HG03108 (cell line): ENCODE measurements around the gene ALLC.

Source experiments
- ATAC-seq: cut with Tn5 transposase; IDR thresholded peaks from one replicate; pipeline ENCODE4 v1.9.1; 2021; ENCODE audit warnings: moderate library complexity; ENCODE audit not compliant: unreplicated experiment

ALLC gene

DNA sequence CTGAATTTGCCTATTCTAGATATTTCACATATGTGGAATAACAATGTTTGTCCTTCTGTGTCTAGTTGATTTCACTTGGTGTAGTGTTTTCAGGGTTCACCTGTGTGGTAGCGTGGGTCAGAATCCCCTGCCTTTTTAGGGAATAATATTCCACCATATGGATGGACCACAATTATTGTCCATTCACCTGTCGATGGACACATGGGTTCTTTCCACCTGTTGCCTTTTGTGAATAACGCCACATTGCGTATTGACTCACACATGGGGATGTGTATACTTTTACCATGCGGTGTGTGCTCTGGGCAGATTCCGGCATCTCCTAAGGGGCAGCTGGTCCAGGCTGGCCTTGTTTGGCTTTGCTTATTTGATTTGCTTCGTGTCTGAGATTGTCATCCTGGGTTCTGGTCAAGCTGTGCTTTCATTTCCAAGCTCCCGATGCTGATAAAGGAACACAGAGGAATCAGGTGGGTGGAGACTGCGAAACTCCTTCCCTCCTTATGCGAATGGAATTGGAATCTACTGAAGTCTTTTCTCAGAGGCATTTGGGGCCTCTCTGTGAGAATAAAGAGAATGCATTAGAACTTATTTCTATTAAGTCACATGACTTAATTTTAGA, 18.9 kb upstream of the ALLC start:
- ATAC-seq: no peak

GRCh38 chr2:3639653-3640052, 18.3 kb upstream of the ALLC start:
- no peak for ATAC-seq

GRCh38 chr2:3641181-3641580, 16.8 kb upstream of the ALLC start:
- no peak for ATAC-seq

GRCh38 chr2:3641841-3642421, 16.1 kb upstream of the ALLC start:
- ATAC-seq: no peak

DNA sequence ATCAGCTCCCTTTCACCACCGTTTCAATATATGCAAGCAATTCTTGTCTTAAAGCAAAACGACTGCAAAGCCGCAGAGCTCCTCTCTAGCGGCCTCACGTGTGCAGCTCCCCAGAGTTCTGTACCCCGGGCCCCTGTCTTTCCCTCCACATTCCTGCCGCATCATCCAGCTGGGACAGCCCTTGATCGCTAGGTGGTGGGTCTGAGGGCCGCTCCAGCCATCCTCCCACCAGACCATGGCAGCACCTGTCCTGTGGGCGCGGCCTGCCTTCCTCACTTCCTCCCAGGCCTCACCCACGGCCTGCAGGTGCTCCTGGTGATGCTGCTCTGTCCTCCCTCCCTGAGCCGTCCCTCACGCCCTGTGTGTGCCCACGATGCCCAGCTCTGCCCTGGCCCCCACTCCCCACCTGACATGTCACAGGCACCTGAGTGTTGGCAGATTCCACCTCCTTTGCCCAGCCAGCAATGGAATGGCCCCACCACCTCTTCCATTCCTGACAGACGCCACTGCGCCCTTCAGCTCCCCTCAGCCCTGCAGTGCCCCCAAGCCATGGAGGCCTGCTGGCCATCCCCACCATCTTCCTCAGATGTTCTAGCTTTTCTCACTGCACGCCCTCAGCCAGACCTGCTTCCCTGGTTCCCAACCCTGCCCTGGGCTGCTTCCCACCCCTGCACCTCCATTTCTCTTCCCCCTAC, 15.3 kb upstream of the ALLC start:
- ATAC-seq: no peak

DNA sequence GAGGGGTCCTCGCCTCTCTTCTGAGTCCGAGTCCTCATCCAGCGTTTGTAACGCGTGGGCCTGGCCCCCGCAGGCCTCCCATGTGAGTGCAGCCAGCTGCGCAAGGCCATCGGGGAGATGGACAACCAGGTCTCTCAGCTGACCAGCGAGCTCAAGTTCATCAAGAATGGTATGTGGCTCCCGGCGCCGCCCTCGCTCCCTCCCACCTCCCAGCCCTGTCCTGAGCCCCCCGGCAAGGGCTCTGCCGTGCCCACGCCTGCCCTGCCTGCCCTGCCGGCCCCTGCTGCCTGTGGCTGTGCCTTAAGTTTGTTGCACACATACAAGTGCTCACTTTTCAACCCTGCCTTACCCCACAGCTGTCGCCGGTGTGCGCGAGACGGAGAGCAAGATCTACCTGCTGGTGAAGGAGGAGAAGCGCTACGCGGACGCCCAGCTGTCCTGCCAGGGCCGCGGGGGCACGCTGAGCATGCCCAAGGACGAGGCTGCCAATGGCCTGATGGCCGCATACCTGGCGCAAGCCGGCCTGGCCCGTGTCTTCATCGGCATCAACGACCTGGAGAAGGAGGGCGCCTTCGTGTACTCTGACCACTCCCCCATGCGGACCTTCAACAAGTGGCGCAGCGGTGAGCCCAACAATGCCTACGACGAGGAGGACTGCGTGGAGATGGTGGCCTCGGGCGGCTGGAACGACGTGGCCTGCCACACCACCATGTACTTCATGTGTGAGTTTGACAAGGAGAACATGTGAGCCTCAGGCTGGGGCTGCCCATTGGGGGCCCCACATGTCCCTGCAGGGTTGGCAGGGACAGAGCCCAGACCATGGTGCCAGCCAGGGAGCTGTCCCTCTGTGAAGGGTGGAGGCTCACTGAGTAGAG, 14.4 kb upstream of the ALLC start:
- ATAC-seq: no peak

DNA sequence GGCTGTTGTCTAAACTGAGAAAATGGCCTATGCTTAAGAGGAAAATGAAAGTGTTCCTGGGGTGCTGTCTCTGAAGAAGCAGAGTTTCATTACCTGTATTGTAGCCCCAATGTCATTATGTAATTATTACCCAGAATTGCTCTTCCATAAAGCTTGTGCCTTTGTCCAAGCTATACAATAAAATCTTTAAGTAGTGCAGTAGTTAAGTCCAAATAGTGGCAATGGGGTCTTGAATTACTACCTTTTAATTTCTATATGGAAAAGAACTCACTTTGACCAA, 13.8 kb upstream of the ALLC start:
- ATAC-seq: peak; percentile 67

- no peak for ATAC-seq
Observed at GRCh38 chr2:3644891-3645605, 13.0 kb upstream of the ALLC start.

GRCh38 chr2:3645745-3646389, 12.1 kb upstream of the ALLC start:
- no peak for ATAC-seq

- no peak for ATAC-seq
Observed at GRCh38 chr2:3646446-3646845, 11.6 kb upstream of the ALLC start.

DNA sequence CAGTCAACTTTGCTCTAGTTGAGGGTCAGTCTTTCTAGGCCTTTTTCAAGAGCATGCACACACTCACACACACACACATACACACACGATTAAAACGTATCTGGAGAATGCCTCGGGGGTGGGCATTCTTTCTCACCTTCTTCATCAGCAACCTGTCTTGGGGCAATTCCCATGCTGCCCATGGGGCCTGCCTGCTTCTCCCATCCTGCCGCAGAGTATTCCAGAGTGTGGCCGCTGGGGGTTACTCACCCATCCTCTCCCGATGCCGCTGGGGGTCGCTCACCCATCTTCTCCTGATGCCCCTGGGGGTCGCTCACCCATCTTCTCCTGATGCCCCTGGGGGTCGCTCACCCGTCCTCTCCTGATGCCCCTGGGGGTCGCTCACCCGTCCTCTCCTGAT, 10.8 kb upstream of the ALLC start:
- ATAC-seq: no peak

- no peak for ATAC-seq
Observed at GRCh38 chr2:3647831-3648651, 10.0 kb upstream of the ALLC start.

- no peak for ATAC-seq
Observed at GRCh38 chr2:3648652-3649177, 9.3 kb upstream of the ALLC start.

DNA sequence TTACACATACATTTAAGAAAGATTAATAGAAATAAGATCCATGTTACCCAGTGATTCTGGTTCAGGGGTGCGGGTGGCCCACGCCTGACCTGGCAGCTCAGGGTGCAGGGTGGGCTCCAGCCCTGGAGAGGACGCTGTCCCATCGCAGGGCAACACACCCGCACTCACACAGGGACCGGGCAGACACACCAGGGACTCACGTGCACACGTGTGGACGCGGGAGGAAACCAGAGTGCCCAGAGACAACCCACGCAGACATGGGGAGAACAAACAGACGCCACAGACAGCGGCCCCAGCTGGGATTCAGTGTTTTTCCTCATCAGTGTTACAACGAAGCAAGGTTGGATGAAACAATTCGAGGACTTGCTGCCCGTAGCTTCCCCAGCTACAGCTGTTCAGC, 8.4 kb upstream of the ALLC start:
- ATAC-seq: no peak

GRCh38 chr2:3650140-3650920, 7.7 kb upstream of the ALLC start:
- ATAC-seq: no peak

- ATAC-seq: peak; percentile 80
Observed at GRCh38 chr2:3651691-3652648, 6.0 kb upstream of the ALLC start.

- ATAC-seq: no peak
Observed at GRCh38 chr2:3652896-3653625, 4.9 kb upstream of the ALLC start.
